Limb (tissue), 2 donors: ENCODE data around the gene COL20A1.
A peak's percentile ranks its signal among the peaks of the same experiment; 100 is the strongest.

Experiments
- DNase-seq, 2 donors: peaks; one replicate each; pipeline ENCODE4 v3.0.0-alpha.2; 2016; ENCODE audit errors: extremely low spot score in 2 of 2

The COL20A1 gene

DNA sequence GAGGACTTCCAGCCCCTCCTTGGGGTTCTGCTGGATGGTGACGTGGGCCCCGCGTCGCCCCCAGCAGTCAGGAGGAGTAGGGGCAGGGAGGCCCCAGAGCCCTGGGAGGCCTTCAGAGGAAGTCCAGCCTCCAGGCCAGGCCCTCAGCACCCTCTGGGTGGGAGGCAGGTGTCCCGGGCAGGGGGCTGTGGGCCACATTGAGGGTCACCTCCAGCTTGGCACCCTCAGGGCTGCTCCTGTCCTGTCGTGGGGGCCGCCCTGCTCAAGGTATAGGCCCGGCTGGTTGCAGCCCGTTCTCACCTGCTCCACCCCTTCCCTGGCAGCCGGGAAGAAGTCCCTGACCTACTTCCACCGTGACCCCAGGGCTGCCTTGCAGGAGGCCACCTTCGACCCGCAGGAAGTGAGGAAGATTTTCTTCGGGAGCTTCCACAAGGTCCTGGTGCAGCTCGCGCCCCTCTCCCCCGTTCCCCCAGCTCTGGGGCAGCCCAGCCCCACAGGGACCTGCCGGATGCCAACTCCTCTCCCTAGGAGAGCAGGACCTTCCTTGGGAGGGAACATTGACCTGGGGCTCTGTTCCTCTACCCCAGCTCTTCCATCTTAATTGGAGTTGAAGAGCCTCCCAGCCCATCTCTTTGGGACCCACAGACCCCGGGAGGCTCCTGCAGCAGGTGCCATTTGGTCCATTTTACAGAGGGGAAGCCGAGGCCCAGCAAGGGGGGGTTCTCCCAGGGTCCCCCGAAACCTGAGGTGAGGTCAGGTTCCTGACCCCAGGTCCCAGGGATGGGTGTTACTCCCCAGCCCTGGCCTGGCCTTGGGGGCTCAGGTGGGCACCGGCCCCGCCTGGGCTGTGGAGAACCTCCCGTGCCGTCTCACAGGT lies 26.4 kb downstream of the COL20A1 start:
- DNase-seq: no peak

- DNase-seq: no peak
These were observed 27.1 kb downstream of the COL20A1 start for GRCh38 chr20:63320041-63320511.

- no peak for DNase-seq
These were observed 27.7 kb downstream of the COL20A1 start for GRCh38 chr20:63320616-63321147.

GRCh38 chr20:63321148-63321831 lies 28.3 kb downstream of the COL20A1 start:
- DNase-seq: peak; percentile 61 to 75

GRCh38 chr20:63322146-63322932 lies 29.4 kb downstream of the COL20A1 start:
- DNase-seq: no peak

- DNase-seq: no peak
These were observed 29.9 kb downstream of the COL20A1 start for GRCh38 chr20:63322933-63323273.

DNA sequence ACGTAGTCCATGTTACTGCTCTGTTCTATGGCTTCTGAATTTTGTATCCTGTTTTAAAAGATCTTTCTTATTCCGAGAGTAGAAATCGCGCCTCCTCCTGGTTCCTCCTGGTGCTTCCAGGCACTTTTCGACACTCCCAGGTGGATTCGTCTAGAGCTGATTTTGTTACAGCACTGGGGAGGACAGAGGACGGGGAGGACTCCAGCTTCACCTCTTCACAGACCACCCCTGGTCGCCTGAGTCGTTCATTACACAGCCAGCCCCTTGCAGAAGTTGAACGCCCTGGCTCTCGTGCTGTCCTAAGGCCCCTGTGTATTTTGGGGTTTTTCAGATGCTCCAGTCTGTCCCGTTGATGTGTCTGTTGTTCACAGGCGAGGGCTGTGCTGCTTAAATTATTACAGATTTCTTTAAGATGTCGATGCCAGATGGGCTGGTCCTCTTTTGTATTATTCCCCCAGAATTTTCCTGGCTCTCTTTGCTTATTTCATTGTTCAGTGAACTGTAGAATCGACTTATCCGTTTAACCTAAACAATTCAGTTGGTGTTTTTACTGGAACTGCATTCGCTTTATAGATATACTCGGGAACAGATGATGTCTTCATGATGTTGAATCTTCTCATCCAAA lies 30.5 kb downstream of the COL20A1 start:
- peak in 1 of 2 donors; percentile 40 for DNase-seq

DNA sequence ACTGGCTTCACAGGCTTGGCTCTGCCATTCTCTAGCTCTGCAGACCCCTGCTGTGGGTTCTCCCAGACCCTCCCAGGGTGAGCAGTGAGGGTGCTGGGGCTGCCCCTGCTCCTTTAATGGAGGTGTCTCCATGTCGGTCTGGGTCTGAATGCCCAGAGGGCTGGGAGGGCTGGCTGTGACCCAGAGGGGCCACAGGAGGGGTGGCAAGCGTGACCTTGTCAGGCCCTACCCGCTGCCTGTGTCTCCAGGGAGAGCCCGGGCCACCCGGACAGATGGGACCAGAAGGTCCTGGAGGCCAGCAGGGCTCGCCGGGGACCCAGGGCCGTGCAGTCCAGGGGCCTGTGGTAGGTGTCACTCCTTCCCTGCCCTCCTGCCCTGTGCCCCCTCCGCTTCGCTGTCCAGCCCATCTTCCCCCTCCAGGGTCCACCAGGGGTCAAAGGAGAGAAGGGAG lies 32.1 kb downstream of the COL20A1 start:
- no peak for DNase-seq

GRCh38 chr20:63325554-63326313 lies 32.7 kb downstream of the COL20A1 start:
- no peak for DNase-seq

- no peak for DNase-seq
These were observed 33.6 kb downstream of the COL20A1 start for GRCh38 chr20:63326314-63327230.

DNA sequence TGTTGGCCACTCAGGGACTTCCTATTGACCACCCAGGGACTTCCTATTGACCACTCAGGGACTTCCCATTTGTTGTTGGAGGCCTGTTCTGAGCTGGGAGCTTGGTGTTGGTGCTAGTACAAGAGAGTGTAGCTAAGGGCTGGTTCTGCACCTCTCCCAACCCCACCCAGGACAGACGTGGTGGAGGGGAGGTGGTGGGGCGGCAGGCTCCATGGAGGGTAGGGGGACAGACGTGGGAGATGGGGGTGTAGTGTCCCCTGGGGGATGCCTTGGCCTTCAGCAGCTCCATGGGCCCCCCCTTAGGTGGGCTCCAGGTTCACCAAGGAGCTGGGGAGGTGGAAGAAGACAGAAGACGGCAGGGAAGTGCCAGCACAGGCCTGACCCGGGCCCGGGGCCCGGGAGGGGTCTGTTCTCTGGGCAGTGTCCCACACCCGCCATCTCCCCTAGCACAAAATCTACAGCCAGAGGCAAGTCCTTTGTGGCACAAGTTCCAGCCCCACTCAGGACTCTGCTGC lies 34.3 kb downstream of the COL20A1 start:
- no peak for DNase-seq

- no peak for DNase-seq
These were observed 35.2 kb downstream of the COL20A1 start for GRCh38 chr20:63328026-63328700.

DNA sequence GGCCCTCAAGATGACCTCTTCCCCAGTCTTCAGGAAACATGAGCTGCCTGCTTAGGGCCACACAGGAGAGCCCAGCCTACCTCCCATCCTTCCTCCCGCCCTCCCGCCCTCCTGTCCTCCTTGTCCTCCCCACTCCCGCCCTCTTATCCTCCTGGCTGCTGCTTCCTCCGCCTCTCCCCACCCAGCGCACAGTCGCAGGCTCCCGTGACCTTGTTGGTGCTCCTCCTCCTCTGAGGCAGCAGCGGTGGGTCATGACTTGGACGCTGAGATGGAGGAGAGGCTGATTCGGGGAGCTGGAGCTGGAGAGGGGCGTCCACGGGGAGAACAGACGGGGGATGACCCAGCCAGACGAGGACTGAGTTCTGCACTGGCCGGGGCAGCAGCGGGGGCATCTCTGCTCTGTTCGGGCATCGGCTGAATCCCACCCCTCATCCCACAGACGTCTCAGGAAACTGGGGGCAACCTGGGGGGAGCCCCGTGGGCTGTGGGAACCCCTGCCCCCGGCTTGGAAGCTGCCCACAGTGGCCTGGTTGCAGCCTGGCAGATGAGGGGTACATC lies 35.8 kb downstream of the COL20A1 start:
- no peak for DNase-seq

DNA sequence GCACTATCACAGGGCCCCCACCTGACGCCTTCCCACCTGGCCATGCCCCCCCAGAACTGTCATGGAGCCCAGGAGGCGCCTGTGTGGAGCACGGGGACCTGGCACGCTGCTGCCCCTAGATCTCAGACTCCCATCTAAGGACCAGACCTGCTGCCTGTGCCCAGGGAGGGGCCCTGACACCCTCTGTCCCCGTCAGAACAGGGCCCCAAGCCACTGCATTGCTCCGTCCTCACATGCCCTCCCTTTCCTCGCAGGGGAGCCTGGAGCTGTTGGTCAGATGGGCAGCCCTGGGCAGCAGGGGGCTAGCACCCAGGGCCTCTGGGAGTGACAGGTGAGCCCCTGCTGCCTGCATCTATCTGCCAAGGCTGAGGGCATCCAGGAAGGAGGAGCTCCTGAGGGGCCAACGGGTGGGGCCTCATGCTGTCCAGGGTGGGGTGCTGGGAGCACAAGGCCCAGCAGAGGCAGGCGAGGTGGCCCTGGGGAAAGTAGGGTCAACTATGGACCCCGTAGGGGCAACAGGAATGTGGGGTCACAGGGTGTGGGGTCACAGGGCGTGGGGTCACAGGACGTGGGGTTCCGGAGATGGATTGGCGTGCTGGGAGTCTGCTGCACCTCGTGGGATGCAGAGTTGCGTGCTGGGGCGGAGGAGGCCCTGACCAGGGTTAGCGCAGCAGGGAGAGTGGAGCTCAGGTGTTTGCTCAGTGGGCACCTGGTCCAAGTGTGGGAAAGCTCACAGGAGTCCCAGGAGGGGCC lies 36.5 kb downstream of the COL20A1 start:
- DNase-seq: no peak

DNA sequence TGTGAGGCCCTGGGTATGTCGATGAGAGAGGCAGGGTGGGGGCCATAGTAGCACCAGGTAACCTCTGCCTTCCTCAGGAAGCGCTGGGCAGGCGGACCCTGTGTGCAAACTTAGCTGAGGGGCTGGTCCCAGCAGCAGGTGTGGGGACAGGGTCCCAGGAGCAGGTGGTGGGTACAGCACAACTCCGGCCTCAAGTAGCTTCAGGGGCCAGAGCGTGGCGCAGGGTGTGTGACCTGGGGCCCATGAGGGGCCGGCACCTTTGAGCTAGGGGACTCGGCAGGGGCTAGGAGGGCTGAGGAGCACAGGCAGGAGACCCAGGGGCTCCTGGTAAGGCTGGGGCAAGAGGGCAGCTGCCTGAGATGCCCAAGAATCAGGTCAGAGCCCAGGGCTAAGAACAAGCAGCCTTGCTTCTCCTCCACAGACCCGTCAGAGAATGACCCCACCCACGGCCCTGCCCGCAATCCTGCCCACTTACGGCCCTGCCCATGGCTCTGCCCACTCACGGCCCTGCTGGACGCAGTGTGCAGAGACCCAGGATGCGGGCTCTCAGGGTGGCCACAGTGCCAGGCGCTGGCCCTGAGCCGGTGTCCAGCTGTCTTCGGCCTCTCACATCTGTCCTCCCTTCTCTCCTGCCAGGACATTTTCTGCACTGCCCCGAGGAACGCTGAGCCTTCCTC lies 37.2 kb downstream of the COL20A1 start:
- DNase-seq: no peak

GRCh38 chr20:63330940-63331339 lies 38.0 kb downstream of the COL20A1 start:
- DNase-seq: no peak
